Hippocampal formation (tissue), 2 donors: ENCODE data around the gene USP28.
A peak's percentile ranks its signal among the peaks of the same experiment; 100 is the strongest.
"Not testable (repeated sequence)": the region's sequence is repeated elsewhere in the genome, so short reads cannot be mapped to it uniquely, and the experiment has no call there.

Experiments used
- DNase-seq, 2 donors: peaks; one replicate each; lab custom pipeline; 2025; lab: John Stamatoyannopoulos, UW

Gene USP28, protein sequence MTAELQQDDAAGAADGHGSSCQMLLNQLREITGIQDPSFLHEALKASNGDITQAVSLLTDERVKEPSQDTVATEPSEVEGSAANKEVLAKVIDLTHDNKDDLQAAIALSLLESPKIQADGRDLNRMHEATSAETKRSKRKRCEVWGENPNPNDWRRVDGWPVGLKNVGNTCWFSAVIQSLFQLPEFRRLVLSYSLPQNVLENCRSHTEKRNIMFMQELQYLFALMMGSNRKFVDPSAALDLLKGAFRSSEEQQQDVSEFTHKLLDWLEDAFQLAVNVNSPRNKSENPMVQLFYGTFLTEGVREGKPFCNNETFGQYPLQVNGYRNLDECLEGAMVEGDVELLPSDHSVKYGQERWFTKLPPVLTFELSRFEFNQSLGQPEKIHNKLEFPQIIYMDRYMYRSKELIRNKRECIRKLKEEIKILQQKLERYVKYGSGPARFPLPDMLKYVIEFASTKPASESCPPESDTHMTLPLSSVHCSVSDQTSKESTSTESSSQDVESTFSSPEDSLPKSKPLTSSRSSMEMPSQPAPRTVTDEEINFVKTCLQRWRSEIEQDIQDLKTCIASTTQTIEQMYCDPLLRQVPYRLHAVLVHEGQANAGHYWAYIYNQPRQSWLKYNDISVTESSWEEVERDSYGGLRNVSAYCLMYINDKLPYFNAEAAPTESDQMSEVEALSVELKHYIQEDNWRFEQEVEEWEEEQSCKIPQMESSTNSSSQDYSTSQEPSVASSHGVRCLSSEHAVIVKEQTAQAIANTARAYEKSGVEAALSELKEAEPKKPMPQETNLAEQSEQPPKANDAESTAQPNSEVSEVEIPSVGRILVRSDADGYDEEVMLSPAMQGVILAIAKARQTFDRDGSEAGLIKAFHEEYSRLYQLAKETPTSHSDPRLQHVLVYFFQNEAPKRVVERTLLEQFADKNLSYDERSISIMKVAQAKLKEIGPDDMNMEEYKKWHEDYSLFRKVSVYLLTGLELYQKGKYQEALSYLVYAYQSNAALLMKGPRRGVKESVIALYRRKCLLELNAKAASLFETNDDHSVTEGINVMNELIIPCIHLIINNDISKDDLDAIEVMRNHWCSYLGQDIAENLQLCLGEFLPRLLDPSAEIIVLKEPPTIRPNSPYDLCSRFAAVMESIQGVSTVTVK

DNA sequence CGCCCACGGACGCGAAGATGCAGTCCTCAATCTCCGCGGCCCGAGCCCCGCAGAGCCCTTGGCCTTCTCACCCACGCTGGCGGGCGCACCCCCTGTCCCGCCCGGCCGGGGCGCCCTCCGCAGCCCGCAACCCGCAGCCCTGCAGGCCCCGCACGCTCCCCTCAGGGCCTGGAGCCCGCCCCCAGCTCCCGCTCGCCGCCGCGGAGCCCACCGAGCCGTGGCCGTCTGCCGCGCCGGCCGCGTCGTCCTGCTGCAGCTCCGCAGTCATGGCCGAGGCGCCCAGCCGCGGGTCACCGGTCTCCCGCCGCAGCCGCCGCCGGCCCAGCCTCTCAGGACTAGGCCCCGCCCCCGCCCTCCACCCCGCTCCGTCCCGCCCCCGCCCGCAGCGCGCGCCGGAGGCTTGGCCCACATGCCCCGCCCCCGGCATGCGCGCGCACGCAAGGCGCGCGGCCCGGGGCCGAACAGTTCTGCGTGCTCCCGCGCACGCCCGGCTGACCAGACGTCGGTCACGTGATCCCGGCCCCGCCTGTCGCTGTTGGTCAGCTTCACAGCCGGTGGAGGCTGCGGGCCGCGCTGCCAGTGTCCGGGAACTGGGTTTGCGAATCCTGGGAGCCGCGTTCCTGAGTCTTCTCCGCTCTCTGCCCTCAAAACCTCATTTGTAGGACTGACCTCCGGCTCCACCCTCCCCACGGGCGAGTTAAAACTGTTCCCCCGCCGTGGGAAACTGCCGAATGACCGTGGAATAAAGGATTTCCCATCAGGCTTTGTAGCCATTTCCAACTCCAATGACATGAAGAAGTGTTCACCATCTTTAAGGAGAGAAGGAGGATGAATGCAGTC lies at the start of gene USP28:
Gene USP28, minus strand, starts transcription at position 339 of the 840 bp plus-strand sequence. Its CDS starts 71 bp downstream, at position 268.
- DNase-seq = peak; percentile 91 to 93

DNA sequence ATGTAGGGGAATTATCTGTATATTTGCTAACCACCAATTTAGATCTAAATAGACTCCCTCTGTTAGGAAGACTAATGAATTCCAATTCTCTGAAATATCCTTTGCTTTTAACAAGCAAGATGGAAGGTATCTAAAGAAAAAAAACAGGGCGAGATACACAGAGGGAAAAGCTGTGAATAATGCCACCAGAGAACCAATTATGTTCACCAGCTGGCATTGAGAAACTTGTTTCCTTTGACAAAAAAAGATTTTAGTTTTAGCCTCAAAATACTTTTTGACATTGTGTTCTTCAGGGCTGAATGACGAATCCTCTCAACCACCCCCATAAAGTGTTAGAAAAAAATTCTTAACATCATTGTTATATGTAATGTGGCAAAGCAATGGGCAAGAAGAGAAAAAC lies 48.2 kb upstream of the USP28 start:
- peak in 1 of 2 donors; percentile 54 for DNase-seq

DNA sequence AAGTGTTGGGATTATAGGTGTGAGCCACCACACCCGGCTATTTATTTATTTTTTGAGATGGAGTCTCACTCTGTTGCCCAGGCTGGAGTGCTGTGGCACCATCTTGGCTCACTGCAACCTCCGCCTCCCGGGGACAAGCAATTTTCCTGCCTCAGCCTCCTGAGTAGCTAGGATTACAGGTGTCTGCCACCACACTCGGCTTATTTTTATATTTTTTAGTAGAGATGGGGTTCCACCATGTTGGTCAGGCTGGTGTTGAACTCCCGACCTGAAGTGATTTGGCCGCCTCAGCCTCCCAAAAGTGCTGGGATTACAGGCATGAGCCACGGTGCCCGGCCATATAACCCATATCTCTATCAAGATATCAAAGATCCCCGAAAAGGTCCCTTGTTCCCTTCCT lies 36.1 kb upstream of the USP28 start:
- not testable (repeated sequence) for DNase-seq

DNA sequence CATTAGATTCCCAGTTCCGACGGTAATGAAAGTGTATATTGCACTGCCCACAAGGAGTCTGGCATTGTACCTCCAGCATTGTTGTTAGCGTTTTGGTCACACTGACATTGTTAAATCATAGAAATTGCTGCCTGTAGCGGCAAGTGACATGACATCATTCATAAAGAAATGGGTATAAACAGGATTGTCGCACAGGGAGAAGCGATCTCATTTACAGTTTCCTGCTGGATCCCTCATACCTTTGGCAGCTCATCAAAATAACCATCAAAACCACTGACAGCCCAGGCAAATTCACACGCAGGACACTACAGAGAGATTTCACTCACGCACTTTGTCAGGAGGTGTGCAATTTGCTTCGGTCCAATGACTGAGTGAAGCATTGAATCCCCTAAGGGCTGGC lies 32.7 kb upstream of the USP28 start:
- no peak for DNase-seq

DNA sequence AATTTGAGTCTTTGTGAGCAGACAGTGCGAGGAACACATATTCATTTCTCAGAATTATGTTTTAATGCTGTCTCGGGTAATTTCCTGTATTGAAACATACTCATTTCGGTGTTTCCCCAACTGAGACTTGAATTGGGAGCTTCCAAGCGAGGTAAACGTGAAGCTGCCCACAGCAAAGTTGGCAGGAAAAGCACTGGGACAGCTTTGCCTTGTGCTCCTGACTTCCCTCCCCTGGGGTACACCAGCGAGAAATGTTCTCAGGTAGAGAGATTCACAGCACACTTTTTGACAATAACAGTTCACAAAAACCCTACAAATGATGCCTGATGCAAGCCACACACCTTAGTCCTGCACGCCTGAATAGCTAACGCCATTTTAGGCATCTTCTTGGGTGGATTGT lies 32.3 kb upstream of the USP28 start:
- DNase-seq = no peak

DNA sequence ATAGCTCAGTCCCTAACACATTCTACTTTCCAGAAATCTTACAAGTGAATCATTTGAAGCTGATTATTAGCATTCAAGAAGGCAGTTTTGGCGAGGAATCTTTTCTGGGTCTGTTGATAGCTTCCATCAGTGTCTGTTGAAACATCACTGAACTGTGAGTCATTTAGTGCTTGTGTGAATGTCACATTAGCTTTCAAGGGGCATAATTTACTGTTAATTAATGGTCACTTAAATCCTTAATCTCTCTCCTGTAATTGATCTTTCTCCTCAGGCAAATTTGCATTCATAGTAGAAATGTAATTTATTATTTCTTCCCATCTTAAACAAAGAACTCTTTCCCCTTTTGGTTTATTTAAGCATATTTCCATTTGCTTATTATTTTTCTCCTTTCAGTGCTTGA lies 31.8 kb upstream of the USP28 start:
- no peak for DNase-seq

DNA sequence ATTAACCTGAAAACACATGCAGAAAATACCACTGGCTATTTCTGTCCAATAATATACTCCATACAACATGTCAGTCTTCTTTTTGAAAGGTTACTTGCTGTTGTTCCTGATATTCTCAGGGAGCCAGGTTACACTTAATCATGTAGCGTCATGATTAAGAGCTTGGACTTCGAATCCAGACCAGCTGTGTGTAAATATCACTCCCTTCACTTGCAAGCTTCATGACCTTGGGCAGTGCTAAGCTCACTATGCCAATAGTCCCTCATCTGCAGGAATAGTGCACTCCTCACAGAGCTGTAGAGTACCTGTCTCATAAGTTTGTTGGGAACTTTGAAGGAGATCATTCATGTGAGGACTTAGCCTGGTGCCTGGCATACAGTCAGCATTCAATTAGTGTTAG lies 31.1 kb upstream of the USP28 start:
- DNase-seq = no peak

DNA sequence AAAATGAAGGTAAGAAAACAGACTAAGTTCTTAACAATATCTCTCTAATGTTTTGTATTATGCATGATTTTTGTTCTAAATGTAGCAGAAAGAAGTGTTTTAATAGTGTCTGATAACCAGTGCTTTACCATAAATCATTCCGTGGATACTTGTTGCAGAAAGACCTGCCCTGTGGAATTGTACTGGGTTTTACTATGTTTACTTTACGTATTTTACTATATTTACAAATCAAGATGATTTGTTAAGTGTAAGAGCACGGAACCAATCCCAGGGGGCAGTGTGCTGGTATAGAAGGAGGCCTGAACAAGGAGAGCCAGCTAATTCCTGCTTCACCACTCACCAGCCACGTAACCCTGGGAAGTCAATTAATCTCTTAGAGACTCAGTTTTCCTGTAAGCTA lies 30.7 kb upstream of the USP28 start:
- no peak for DNase-seq

DNA sequence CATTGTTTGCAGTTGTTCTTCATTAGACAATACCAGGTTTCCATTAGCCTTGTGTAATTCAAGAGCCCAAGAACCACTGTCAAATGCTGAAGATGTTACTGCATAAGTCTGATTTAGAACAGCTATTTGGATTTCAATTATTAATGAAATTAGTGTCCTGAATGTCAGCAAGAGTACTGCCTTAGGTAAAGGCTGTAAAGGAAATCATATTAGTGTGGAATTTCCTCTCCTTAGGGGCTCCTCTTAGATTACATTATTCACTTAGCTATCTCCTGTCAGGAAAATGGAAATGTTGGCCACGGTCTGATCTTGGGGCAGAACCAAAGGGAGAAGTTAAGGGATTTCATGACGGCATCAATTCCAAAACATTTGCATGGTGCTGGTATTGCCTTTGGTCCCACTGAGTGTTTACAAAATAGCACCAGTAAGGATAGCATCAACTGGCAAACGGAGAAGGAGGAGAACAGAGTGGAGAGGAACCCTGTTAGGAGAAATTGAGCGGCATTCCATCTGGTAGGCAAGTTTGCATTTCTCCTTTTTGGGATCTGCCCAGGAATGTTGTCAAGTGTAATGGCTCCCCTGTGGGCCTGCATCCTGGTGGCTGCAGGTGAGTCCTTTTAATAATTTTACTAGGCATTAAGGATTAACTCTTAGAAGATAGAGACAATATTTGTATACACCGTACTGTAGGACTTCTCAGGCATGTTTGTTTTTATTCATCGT lies 29.2 kb upstream of the USP28 start, which contains the start of gene HTR3B:
Gene HTR3B, plus strand, starts transcription at position 418 of the 723 bp plus-strand sequence. Its CDS starts 138 bp downstream, at position 556.
- DNase-seq = no peak

DNA sequence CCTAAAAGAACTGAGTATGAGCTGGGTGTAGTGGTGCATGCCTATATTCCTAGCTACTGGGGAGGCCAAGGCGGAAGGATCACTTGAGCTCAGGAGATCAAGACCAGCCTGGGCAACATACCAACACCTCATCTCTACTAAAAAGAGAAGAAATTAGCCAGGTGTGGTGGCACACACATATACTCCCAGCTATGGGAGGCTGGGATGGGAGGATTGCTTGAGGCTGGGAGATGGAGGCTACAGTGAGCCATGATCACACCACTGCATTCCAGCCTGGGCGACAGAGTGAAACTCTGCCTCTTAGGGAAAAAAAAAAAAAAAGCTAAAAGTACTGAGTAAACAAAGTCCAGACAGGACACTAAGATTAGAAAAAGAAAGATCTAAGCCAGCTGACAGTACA lies 25.8 kb upstream of the USP28 start:
- DNase-seq = no peak

DNA sequence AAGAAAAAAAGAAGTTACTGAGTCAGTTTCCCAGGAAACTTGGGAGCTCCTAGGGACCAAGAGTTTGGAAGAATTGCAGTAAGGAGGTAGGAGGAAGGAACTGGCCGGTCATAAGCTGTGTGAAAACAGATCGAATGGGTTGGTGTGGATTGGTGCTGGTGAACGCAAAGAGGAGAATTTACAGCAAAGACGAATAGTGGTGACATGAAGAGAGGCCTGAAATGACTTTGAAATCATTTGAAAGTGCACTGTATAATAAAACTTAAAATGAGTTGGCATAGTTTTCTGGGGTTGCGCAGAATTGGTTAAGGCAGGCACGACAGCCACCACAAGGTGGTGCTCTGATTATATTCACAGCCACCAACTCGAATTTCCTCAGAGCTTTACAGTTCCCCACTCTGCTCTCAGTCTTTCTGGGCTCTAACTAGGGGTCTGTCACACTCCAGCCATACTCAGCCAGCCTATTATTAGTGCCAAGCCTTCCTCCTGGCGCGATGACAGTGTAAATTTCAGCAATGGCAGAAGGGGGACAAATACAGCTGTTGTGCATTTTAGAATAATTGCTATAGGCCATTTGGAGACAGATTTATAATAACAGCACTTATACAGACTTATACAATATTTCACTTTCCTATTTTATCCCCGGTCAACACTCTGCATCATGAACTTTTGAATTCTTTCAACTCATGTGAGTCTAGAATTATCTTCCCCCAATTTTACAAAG lies 20.9 kb upstream of the USP28 start:
- peak; percentile 10 to 55 for DNase-seq

DNA sequence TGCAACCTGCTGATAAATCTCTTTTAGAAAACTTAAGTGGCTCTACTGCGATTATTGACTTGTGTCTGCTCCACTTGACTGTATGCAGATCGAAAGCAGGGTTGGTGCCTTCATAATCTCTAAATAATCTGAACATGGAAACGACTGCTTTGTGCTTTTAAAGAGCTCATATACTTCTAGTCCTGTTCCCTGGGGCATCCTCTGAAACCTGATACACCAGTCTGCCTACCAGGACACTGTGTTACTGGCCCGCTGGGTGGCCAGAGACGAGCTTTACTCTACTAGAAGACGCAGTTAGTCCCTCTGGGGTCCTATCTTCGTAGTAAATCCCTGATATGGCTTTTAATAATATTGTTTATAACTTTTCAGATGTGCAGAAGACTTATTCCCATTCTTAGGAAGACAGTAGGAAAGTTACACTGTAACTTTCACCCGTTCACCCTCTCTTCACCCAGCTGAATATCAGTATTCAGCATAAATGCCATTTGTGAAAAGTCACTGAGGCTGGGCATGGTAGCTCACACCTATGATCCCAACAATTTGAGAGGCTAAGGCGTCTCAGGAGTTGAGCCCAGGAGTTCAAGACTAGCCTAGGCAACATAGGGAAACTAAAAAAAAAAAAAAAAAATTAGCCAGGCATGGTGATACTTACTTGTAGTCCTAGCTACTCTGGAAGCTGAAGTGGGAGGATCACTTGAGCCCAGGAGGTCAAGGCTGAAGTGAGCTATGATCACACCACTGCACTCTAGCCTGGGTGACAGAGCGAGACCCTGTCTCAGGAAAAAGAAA lies 20.2 kb upstream of the USP28 start:
- no peak for DNase-seq

DNA sequence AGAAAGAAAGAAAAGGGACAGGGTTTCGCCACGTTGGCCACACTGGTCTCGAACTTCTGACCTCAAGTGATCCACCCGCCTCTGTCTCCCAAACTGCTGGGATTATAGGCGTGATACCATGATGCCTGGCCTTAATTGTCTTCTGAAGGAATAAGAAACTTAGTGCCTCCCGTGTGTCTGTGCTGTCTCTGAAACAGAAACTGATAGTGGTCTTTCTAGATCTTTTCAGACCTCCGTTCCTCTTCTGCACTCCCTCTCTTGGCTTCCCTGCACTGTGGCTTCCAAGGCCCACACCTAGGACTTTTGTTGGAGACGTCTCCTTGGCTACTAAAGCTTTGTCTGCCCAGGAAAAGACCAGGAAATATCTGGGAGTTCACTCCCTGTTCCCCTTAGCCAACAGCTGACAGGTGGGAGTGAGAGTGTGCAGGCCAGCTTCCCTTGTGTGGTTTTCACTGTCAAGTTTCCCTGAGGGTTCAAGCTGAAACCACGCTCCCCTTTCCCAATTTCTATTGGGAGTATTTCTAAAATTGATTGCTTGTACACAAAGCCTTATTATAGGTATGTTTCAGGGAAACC lies 19.1 kb upstream of the USP28 start:
- DNase-seq = no peak

DNA sequence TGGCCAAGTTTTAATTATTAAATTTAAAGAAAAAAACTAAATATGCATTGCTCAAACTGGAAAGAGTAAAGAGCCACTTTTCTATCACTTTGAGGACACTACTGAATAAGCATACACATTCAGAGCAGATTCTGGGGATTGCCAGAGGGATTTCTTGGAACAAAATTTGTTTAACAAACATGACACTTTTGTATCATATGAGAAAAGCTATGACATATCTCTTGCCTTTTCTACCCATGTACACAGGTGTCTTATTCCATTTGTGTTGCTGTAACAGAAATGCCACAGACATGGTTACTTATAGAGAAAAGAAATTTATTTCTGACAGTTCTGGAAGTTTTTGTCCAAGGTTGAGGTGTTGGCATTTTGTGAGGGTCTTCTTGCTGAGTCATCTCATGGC lies 13.5 kb upstream of the USP28 start:
- no peak for DNase-seq

DNA sequence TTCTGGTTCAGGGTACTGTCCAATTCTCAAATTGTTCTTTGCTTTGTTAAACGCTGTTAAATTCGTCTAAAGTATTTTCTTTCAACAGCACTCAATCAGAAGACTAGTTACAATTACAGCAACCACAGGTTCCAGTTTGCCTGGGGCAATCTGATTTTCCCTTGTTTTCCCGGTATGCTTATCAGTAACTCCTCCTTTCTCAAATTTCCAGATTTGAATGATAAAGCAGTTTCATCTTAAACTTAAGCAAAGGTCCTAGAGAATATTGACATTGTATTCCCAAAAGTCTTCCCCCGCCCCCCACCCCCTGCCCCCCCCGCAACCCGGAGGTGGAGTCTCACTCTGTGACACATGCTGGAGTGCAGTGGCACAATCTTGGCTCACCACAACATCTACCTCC lies 10.5 kb upstream of the USP28 start:
- DNase-seq = no peak

DNA sequence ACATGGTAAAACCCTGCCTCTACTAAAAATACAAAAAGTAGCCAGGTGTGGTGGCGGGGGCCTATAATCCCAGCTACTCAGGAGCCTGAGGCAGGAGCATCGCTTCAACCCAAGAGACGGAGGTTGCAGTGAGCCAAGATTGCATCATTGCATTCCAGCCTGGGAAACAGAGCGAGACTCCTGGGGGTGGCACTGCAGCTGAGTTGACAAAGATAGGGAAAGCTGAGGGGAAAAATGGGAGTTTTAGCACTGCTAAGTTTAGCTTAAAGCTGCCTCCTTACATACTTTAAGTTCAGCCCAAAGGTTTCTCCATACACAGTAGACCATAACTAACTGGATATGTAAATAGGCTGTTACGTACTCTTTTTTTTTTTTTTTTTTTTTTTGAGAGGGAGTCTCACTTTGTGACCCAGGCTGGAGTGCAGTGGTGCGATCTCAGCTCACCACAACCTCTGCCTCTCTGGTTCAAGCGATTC lies 9.0 kb upstream of the USP28 start:
- DNase-seq = no peak

DNA sequence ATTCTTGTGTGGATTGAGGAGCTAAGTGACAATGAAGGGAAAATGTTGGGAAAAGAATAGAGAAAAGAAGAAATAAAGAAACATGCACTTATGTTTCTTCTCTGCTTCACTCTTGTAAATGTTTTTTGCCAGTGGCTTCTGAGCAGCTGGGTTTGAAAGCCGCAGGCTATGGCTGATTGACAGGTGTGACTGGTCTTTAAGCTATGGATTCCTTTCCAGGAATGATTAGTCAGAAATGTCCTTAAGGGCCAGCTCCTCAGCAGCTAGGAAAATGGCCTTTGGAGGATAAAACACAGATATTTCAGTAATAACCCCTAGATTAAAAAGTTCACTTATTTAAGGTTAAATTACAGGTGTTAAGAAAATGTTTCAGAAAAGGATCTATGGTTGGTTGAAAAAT lies 6.5 kb upstream of the USP28 start:
- DNase-seq = no peak

DNA sequence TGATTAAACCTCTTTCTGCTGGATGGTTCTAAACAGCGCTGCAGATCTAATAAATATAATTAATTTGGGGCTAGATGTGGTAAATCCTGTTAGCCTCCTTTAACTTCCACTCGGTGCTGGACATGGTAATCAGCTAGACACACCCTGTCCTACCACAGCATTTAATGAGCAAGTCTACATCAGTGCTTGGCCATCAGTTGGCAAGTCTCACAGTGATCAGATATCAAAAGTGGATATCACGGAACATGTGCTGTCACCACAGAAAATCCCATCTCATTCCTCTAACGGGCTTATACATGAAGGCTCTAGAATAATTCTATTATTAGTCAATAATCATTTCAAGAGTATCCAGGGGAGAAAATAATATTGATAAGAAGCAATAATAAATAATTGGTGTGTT lies 5.6 kb upstream of the USP28 start:
- DNase-seq = no peak

DNA sequence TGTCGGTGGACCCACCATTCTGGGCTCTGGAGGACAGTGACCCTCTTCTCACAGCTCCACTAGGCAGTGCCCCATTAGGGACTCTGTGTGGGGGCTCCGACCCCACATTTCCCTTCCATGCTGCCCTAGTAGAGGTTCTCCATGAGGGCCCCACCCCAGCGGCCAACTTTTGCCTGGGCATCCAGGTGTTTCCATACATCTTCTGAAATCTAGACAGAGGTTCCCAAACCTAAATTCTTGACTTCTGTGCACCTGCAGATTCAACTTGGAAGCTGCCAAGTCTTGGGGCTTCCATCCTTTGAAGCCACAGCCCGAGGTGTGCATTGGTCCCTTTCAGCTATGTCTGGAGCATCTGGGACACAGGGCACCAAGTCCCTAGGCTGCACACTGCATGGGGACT lies 4.1 kb upstream of the USP28 start:
- not testable (repeated sequence) for DNase-seq
